CD4-positive, alpha-beta T cell treated with Interleukin-17A for 4 hours (primary cell): Measurements from ENCODE around the gene SLC16A1.
"Not testable (repeated sequence)": the region's sequence is repeated elsewhere in the genome, so short reads cannot be mapped to it uniquely, and the experiment has no call there.

Source experiments
- DNase-seq: peaks from one replicate; pipeline ENCODE4 v3.0.0-alpha.2; 2020; ENCODE audit warnings: mixed read lengths

The SLC16A1 gene

GRCh38 chr1:112955773-112956543 is at the start of gene SLC16A1:
SLC16A1 (minus strand) TSS chr1:112956196; CDS start chr1:112929308, 26,888 bp downstream.
- DNase-seq = peak; percentile 92

- DNase-seq = no peak
Measured at GRCh38 chr1:113003751-113004690, 48.0 kb upstream of the SLC16A1 start.

GRCh38 chr1:113002297-113002696 is 46.3 kb upstream of the SLC16A1 start:
- no peak for DNase-seq

- no peak for DNase-seq
Measured at GRCh38 chr1:112998592-112999235, 42.7 kb upstream of the SLC16A1 start.

GRCh38 chr1:112997781-112998180 is 41.8 kb upstream of the SLC16A1 start:
- DNase-seq = no peak

- no peak for DNase-seq
Measured at GRCh38 chr1:112995890-112996289, 39.9 kb upstream of the SLC16A1 start.

GRCh38 chr1:112995021-112995420 is 39.0 kb upstream of the SLC16A1 start:
- not testable (repeated sequence) for DNase-seq

- no peak for DNase-seq
Measured at GRCh38 chr1:112992780-112993179, 36.8 kb upstream of the SLC16A1 start.

GRCh38 chr1:112991402-112992120 is 35.6 kb upstream of the SLC16A1 start:
- no peak for DNase-seq

- no peak for DNase-seq
Measured at GRCh38 chr1:112990271-112990670, 34.3 kb upstream of the SLC16A1 start.

- DNase-seq = no peak
Measured at GRCh38 chr1:112988367-112988766, 32.4 kb upstream of the SLC16A1 start.

- DNase-seq = no peak
Measured at GRCh38 chr1:112985123-112985522, 29.1 kb upstream of the SLC16A1 start.

GRCh38 chr1:112983537-112984131 is 27.6 kb upstream of the SLC16A1 start:
- no peak for DNase-seq

- no peak for DNase-seq
Measured at GRCh38 chr1:112982853-112983536, 27.0 kb upstream of the SLC16A1 start.

- DNase-seq = no peak
Measured at GRCh38 chr1:112982328-112982727, 26.3 kb upstream of the SLC16A1 start.

- not testable (repeated sequence) for DNase-seq
Measured at GRCh38 chr1:112981834-112982233, 25.8 kb upstream of the SLC16A1 start.

GRCh38 chr1:112981426-112981825 is 25.4 kb upstream of the SLC16A1 start:
- DNase-seq = no peak

- no peak for DNase-seq
Measured at GRCh38 chr1:112975336-112975735, 19.3 kb upstream of the SLC16A1 start.

GRCh38 chr1:112974646-112975045 is 18.6 kb upstream of the SLC16A1 start:
- no peak for DNase-seq

- DNase-seq = no peak
Measured at GRCh38 chr1:112973788-112974187, 17.8 kb upstream of the SLC16A1 start.

- DNase-seq = no peak
Measured at GRCh38 chr1:112971006-112971405, 15.0 kb upstream of the SLC16A1 start.

- DNase-seq = no peak
Measured at GRCh38 chr1:112964347-112964746, 8.4 kb upstream of the SLC16A1 start.
